Measurements from ENCODE around the gene DPF3. TPM values are rescaled to one million over a fixed set of nuclear protein-coding genes. Genes with fewer than 3 reads are reported as not detected.

DPF3 gene
- total RNA-seq, 1 experiment from 2014 or later, result 0.31 TPM

DNA sequence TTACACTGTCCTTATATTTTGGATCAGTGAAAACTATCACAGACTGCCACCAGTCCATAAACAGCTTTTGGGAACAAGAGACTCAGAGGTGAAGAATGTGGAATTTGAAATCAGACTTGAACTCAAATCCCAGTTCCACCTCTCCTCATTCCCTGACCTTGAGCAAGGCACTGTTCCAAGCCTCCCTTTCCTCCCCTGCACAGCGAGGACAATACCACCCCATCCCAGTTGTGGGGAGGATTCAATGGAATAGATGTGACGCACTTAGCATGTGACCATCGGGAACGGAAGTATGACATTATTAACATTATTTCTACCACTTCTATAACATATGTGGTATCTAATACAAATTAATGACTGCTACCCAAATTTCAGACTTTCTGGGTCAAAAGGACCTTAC lies 63.5 kb downstream of the DPF3 start (continued):
- TF ChIP-seq, protein P1, sequence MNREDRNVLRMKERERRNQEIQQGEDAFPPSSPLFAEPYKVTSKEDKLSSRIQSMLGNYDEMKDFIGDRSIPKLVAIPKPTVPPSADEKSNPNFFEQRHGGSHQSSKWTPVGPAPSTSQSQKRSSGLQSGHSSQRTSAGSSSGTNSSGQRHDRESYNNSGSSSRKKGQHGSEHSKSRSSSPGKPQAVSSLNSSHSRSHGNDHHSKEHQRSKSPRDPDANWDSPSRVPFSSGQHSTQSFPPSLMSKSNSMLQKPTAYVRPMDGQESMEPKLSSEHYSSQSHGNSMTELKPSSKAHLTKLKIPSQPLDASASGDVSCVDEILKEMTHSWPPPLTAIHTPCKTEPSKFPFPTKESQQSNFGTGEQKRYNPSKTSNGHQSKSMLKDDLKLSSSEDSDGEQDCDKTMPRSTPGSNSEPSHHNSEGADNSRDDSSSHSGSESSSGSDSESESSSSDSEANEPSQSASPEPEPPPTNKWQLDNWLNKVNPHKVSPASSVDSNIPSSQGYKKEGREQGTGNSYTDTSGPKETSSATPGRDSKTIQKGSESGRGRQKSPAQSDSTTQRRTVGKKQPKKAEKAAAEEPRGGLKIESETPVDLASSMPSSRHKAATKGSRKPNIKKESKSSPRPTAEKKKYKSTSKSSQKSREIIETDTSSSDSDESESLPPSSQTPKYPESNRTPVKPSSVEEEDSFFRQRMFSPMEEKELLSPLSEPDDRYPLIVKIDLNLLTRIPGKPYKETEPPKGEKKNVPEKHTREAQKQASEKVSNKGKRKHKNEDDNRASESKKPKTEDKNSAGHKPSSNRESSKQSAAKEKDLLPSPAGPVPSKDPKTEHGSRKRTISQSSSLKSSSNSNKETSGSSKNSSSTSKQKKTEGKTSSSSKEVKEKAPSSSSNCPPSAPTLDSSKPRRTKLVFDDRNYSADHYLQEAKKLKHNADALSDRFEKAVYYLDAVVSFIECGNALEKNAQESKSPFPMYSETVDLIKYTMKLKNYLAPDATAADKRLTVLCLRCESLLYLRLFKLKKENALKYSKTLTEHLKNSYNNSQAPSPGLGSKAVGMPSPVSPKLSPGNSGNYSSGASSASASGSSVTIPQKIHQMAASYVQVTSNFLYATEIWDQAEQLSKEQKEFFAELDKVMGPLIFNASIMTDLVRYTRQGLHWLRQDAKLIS (CRISPR knock-in tag; IDR thresholded peaks at IDR 0.05; ENCODE audit: borderline replicate concordance), result no peak
- TF ChIP-seq, protein P2, sequence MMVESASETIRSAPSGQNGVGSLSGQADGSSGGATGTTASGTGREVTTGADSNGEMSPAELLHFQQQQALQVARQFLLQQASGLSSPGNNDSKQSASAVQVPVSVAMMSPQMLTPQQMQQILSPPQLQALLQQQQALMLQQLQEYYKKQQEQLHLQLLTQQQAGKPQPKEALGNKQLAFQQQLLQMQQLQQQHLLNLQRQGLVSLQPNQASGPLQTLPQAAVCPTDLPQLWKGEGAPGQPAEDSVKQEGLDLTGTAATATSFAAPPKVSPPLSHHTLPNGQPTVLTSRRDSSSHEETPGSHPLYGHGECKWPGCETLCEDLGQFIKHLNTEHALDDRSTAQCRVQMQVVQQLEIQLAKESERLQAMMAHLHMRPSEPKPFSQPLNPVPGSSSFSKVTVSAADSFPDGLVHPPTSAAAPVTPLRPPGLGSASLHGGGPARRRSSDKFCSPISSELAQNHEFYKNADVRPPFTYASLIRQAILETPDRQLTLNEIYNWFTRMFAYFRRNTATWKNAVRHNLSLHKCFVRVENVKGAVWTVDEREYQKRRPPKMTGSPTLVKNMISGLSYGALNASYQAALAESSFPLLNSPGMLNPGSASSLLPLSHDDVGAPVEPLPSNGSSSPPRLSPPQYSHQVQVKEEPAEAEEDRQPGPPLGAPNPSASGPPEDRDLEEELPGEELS (CRISPR knock-in tag; IDR thresholded peaks at IDR 0.05), result no peak

DNA sequence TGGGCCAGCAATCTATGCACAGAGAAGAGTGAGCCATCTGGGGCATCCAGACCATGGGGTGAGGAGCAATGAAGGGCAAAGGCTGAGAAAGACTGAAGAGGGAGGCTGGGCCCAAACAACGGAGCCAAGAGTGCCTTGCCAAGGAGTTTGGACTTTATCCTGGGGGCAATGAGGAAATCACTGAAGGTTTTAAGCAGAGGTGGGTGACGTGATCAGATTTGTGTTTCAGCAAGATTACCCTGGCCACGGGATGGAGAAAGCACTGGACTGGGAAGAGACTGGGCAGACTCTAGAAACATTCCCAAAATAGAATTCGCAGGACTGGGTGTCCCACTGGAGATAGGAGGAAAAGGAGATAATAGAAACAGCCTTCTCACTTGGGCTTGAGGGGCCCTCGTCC lies 65.3 kb downstream of the DPF3 start:
- Mint-ChIP-seq H3K4me3 (no peak overlapping the region), H3K36me3 (no peaks in the 10 kb centered on the region), H3K27me3 (ENCODE audit: low read depth) (no peaks in the 10 kb centered on the region; the same call in none of the 2 replicates), H3K9me3 (no peaks in the 10 kb centered on the region), H3K27ac (no peak overlapping the region), H3K4me1 (peaks cover 20% of the 10 kb centered on the region)
- TF ChIP-seq JAZF1 (CRISPR knock-in tag; IDR thresholded peaks at IDR 0.05) (no peak), ZBTB21 (CRISPR knock-in tag; IDR thresholded peaks at IDR 0.05; ENCODE audit: borderline replicate concordance) (no peak), MYBL2 (CRISPR knock-in tag; IDR thresholded peaks at IDR 0.05) (no peak), ZNF138 (CRISPR knock-in tag; conservative IDR thresholded peaks at IDR 0.05) (no peak), SP1 (CRISPR knock-in tag; conservative IDR thresholded peaks at IDR 0.05) (no peak), NFATC4 (CRISPR knock-in tag; IDR thresholded peaks at IDR 0.05) (no peak), EMX1 (CRISPR knock-in tag; IDR thresholded peaks at IDR 0.05) (no peak), CREM (CRISPR knock-in tag; IDR thresholded peaks at IDR 0.05) (no peak)
- TF ChIP-seq, protein P3, sequence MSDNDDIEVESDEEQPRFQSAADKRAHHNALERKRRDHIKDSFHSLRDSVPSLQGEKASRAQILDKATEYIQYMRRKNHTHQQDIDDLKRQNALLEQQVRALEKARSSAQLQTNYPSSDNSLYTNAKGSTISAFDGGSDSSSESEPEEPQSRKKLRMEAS (CRISPR knock-in tag; IDR thresholded peaks at IDR 0.05), result no peak
- TF ChIP-seq, protein P4, sequence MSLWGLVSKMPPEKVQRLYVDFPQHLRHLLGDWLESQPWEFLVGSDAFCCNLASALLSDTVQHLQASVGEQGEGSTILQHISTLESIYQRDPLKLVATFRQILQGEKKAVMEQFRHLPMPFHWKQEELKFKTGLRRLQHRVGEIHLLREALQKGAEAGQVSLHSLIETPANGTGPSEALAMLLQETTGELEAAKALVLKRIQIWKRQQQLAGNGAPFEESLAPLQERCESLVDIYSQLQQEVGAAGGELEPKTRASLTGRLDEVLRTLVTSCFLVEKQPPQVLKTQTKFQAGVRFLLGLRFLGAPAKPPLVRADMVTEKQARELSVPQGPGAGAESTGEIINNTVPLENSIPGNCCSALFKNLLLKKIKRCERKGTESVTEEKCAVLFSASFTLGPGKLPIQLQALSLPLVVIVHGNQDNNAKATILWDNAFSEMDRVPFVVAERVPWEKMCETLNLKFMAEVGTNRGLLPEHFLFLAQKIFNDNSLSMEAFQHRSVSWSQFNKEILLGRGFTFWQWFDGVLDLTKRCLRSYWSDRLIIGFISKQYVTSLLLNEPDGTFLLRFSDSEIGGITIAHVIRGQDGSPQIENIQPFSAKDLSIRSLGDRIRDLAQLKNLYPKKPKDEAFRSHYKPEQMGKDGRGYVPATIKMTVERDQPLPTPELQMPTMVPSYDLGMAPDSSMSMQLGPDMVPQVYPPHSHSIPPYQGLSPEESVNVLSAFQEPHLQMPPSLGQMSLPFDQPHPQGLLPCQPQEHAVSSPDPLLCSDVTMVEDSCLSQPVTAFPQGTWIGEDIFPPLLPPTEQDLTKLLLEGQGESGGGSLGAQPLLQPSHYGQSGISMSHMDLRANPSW (CRISPR knock-in tag; conservative IDR thresholded peaks at IDR 0.05; ENCODE audit: low read depth), result no peak
- TF ChIP-seq, protein P5, sequence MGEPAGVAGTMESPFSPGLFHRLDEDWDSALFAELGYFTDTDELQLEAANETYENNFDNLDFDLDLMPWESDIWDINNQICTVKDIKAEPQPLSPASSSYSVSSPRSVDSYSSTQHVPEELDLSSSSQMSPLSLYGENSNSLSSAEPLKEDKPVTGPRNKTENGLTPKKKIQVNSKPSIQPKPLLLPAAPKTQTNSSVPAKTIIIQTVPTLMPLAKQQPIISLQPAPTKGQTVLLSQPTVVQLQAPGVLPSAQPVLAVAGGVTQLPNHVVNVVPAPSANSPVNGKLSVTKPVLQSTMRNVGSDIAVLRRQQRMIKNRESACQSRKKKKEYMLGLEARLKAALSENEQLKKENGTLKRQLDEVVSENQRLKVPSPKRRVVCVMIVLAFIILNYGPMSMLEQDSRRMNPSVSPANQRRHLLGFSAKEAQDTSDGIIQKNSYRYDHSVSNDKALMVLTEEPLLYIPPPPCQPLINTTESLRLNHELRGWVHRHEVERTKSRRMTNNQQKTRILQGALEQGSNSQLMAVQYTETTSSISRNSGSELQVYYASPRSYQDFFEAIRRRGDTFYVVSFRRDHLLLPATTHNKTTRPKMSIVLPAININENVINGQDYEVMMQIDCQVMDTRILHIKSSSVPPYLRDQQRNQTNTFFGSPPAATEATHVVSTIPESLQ (CRISPR knock-in tag; IDR thresholded peaks at IDR 0.05), result no peak
- TF ChIP-seq, protein P6, sequence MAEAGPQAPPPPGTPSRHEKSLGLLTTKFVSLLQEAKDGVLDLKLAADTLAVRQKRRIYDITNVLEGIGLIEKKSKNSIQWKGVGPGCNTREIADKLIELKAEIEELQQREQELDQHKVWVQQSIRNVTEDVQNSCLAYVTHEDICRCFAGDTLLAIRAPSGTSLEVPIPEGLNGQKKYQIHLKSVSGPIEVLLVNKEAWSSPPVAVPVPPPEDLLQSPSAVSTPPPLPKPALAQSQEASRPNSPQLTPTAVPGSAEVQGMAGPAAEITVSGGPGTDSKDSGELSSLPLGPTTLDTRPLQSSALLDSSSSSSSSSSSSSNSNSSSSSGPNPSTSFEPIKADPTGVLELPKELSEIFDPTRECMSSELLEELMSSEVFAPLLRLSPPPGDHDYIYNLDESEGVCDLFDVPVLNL (CRISPR knock-in tag; IDR thresholded peaks at IDR 0.05; ENCODE audit: borderline replicate concordance, low read depth), result no peak
- CTCF ChIA-PET, result no interaction called here
- no peak for ATAC-seq
- POLR2A ChIA-PET, result no interaction called here
- DNase-seq (ENCODE audit: low spot score), result no peak
